GM12891 (cell line): ENCODE data around the gene FOXL1.

Source experiments
- PAX5 ChIP-seq: IDR thresholded peaks from 2 replicates; pipeline ENCODE4 v1.6.1; 2011; ENCODE audit warnings: low read length, moderate library complexity, mild to moderate bottlenecking; ENCODE audit not compliant: insufficient read depth, severe bottlenecking
- POLR2A ChIP-seq: IDR thresholded peaks from 2 replicates; pipeline ENCODE4 v1.6.1; 2011; ENCODE audit warnings: low read depth, low read length, control low read depth
- POLR2AphosphoS5 ChIP-seq: IDR thresholded peaks from 2 replicates; pipeline ENCODE4 v1.6.1; 2011; ENCODE audit warnings: low read depth, low read length, control low read depth
- SPI1 ChIP-seq: IDR thresholded peaks from 2 replicates; pipeline ENCODE4 v1.6.1; 2011; ENCODE audit warnings: low read depth, low read length, control low read depth
- TAF1 ChIP-seq: IDR thresholded peaks from 2 replicates; pipeline ENCODE4 v1.6.1; 2011; ENCODE audit warnings: low read depth, low read length, control low read depth

DNA sequence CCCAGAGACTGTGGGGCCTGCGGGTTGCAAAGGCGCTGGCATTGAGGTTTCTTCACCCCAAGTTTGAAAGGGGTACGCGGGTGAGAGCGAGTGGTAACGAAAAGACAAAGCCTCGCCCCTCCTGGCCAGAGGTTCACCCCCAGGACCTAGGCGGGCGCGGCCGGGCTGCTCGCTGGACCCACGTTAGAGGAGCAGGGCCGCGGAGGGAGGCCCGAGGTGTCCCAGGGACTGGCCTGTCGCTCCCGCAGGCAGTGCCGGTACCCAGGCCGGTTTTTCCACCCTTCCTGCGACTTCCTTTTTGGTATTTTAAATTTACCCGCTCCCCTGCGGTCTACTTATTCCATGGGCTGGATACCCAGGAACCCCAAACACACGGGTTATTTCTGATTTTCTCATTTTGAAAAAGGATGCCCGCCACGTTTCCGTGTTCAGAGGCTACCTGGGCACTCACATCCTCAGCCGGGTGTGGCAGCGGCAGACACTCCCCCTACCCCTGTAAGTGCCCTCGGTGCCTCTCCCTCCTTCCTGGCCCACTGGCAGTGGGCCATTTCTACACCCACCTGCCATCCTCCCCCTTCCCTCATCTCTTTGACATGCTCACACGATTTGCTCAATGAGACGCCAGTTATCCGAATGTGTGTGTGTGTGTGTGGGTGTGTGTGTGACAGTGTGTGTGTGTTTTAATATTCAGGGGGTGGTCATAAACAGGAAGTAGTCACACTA, 1.6 kb upstream of the FOXL1 start:
- no peak for TF ChIP-seq POLR2A
- TF ChIP-seq SPI1 = no peak
- TF ChIP-seq POLR2AphosphoS5 = no peak
- TF ChIP-seq TAF1 = no peak
- no peak for TF ChIP-seq PAX5
